Esophagus muscularis mucosa (tissue), 4 donors: ENCODE measurements around the gene GFER. TPM values are rescaled to one million over a fixed set of nuclear protein-coding genes. Genes with fewer than 3 reads are reported as not detected.
A peak's percentile ranks its signal among the peaks of the same experiment; 100 is the strongest.
"Not testable (repeated sequence)": the region's sequence is repeated elsewhere in the genome, so short reads cannot be mapped to it uniquely, and the experiment has no call there.

Source experiments
- DNase-seq: peaks from one replicate; pipeline ENCODE4 v3.0.0-alpha.2; 2017; ENCODE audit errors: extremely low spot score
- H3K27ac ChIP-seq, 4 donors: fragments of 200-600 bp; sonication (generic); replicated peaks in 1 of 4; 1 replicate in 3 of 4; 2 replicates in 1 of 4; pipeline ENCODE4 v1.5.1; 2016 to 2019; ENCODE audit warnings: mild to moderate bottlenecking in 1 of 4
- H3K27me3 ChIP-seq, 4 donors: fragments of 200-600 bp; sonication (generic); one replicate each; pipeline versions ENCODE4 v1.5.1 to v1.6.0; 2016 to 2019
- H3K36me3 ChIP-seq, 4 donors: fragments of 200-600 bp; sonication (generic); one replicate each; pipeline ENCODE4 v1.5.1; 2016 to 2019
- H3K4me1 ChIP-seq, 4 donors: fragments of 200-600 bp; sonication (generic); one replicate each; pipeline ENCODE4 v1.5.1; 2016 to 2019
- H3K4me3 ChIP-seq, 4 donors: fragments of 200-600 bp; sonication (generic); 1 replicate in 2 of 4; 2 replicates in 2 of 4; pipeline ENCODE4 v1.5.1; 2016 to 2019; ENCODE audit warnings: mild to moderate bottlenecking in 4 of 4, moderate library complexity in 1 of 4
- H3K9me3 ChIP-seq, 4 donors: fragments of 200-600 bp; sonication (generic); 1 replicate in 3 of 4; 2 replicates in 1 of 4; pipeline ENCODE4 v1.5.1; 2016 to 2019
- CTCF ChIP-seq, 3 experiments: fragments of 200-600 bp in 2 of 3; fragments of 450-650 bp in 1 of 3; sonication (generic) in 2 of 3; IDR thresholded peaks; one replicate each; pipeline ENCODE4 v1.5.1; 2017 to 2019; ENCODE audit warnings: antibody characterized with exemption in 3 of 3, mild to moderate bottlenecking in 2 of 3, moderate library complexity in 1 of 3
- EP300 ChIP-seq: sonication (generic); formaldehyde crosslinking; IDR thresholded peaks from one replicate; pipeline ENCODE4 v1.6.1; 2017; ENCODE audit warnings: antibody characterized with exemption
- POLR2A ChIP-seq: fragments of 450-650 bp; IDR thresholded peaks from one replicate; pipeline ENCODE4 v1.6.1; 2017; ENCODE audit warnings: antibody characterized with exemption, moderate library complexity, mild to moderate bottlenecking, low read depth
- POLR2AphosphoS5 ChIP-seq, 2 donors: sonication (generic); formaldehyde crosslinking; IDR thresholded peaks; one replicate each; pipeline ENCODE4 v1.6.1; 2017; ENCODE audit warnings: antibody characterized with exemption in 2 of 2
- WGBS: methylation state at CpG from one replicate; pipeline ENCODE4 v1.1.5; 2018; 5-methylcytosine and 5-hydroxymethylcytosine counted together
- intact Hi-C: fragments of 100-400 bp; cut with DNase I; formaldehyde crosslinking; loops from one replicate; pipeline ENCODE4 v1.15.1; 2023
- total RNA-seq, 4 donors: library from RNA; depleted of rRNA; stranded (reverse); fragments of >200 nt; gene quantifications; one replicate each; pipeline versions ENCODE4 v1.1.0 to v1.2.1, GENCODE V29; 2016

Gene GFER
- total RNA-seq: 10 to 100 TPM; 14.1 to 38.5 (median 23.7) TPM

- Histone ChIP-seq H3K9me3 (no peaks in the 10 kb centered on the region), H3K4me1 (peaks cover 37 to 55% (median 46%) of the 10 kb centered on the region in 4 donors), H3K27ac (peak within 1 kb of the TSS; percentile 70 to 81 (median 80)), H3K27me3 (peaks cover 0 to 49% (median 36%) of the 10 kb centered on the region in 4 donors), H3K36me3 (peaks cover 14 to 33% (median 26%) of the 10 kb centered on the region in 4 donors), H3K4me3 (peak within 1 kb of the TSS; percentile 75 to 96 (median 85))
- peak; percentile 93 for DNase-seq
- intact Hi-C loops: no loop called here
- TF ChIP-seq POLR2A (no peak), EP300 (no peak), POLR2AphosphoS5 (IDR thresholded peaks at IDR 0.05) (peak; percentile 61 to 67), CTCF (IDR thresholded peaks at IDR 0.05) (peak; percentile 38 to 53 (median 47))
- WGBS: 3% methylated on average over 10 of the region's 109 CpGs
Observed at GRCh38 chr16:1983544-1984346, at the start of gene GFER. TSS of gene GFER (plus strand) at chr16:1984193. CDS start at chr16:1984219, 26 bp downstream.

DNA sequence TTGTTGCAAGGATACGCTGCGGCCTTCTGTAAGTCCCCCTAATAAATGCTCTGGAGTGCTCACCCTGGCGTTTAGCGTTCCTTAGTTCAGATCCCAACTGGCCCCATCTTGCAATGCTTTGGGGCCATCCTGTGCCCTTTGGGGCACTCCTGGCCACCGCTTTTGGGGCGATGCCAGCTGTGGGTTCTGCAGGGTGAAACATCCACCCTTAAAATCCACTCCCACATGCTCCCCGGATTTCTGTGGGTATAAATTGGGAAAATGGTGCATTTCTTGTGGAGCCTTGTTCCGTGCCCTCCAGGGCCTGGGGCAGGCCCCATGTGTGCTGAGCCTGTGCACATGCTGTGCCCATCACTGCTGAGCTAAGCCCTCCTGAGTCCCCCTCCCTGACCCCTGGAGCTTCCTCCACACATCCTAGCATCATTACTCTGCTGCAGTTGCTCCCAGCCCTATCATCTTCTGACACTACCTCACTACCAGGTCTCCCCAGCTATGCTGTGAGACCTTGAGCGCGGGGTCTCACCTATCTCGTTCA lies 47.0 kb upstream of the GFER start:
- Histone ChIP-seq H3K36me3 (peaks cover 38 to 49% (median 43%) of the 10 kb centered on the region in 4 donors), H3K4me3 (no peak overlapping the region), H3K4me1 (peaks cover 7 to 17% (median 15%) of the 10 kb centered on the region in 4 donors), H3K27ac (no peak overlapping the region), H3K9me3 (no peaks in the 10 kb centered on the region), H3K27me3 (peaks cover 0 to 14% (median 0%) of the 10 kb centered on the region in 4 donors)
- no peak for DNase-seq
- intact Hi-C loops: no loop called here
- TF ChIP-seq POLR2AphosphoS5 (IDR thresholded peaks at IDR 0.05) (no peak), CTCF (IDR thresholded peaks at IDR 0.05) (no peak), POLR2A (no peak), EP300 (no peak)
- WGBS: 92% methylated on average over 11 of the region's 11 CpGs

GRCh38 chr16:1938316-1938715 lies 45.7 kb upstream of the GFER start:
- Histone ChIP-seq H3K4me3 (no peak overlapping the region), H3K9me3 (no peaks in the 10 kb centered on the region), H3K27me3 (peaks cover 0 to 1% (median 0%) of the 10 kb centered on the region in 4 donors), H3K27ac (no peak overlapping the region), H3K36me3 (peaks cover 38 to 49% (median 43%) of the 10 kb centered on the region in 4 donors), H3K4me1 (peaks cover 12 to 25% (median 22%) of the 10 kb centered on the region in 4 donors)
- intact Hi-C loops: no loop called here
- TF ChIP-seq POLR2A (no peak), CTCF (IDR thresholded peaks at IDR 0.05) (no peak), EP300 (no peak), POLR2AphosphoS5 (IDR thresholded peaks at IDR 0.05) (no peak)
- 67% methylated on average over 10 of the region's 10 CpGs for WGBS
- DNase-seq: no peak

- DNase-seq: no peak
Observed at GRCh38 chr16:1938910-1939309, 45.1 kb upstream of the GFER start.

GRCh38 chr16:1939833-1940232 lies 44.2 kb upstream of the GFER start:
- H3K4me3 ChIP-seq, H3K9me3 ChIP-seq, DNase-seq, H3K27ac ChIP-seq, H3K27me3 ChIP-seq, intact Hi-C loops: not testable (repeated sequence)
- WGBS: 98% methylated on average over 8 of the region's 8 CpGs
- peaks cover 38 to 49% (median 43%) of the 10 kb centered on the region in 4 donors for H3K36me3 ChIP-seq
- H3K4me1 ChIP-seq: peaks cover 12 to 34% (median 29%) of the 10 kb centered on the region in 4 donors

More at GRCh38 chr16:1938910-1939309, 45.1 kb upstream of the GFER start:
- peaks cover 12 to 31% (median 28%) of the 10 kb centered on the region in 4 donors for H3K4me1 ChIP-seq
- intact Hi-C loops: no loop called here
- H3K27ac ChIP-seq: no peak overlapping the region
- peaks cover 38 to 49% (median 43%) of the 10 kb centered on the region in 4 donors for H3K36me3 ChIP-seq
- no peaks in the 10 kb centered on the region for H3K9me3 ChIP-seq
- TF ChIP-seq EP300 (no peak), POLR2AphosphoS5 (IDR thresholded peaks at IDR 0.05) (no peak), CTCF (IDR thresholded peaks at IDR 0.05) (no peak), POLR2A (no peak)
- H3K27me3 ChIP-seq: no peaks in the 10 kb centered on the region
- H3K4me3 ChIP-seq: no peak overlapping the region
- WGBS: 91% methylated on average over 17 of the region's 17 CpGs
